Measurements from ENCODE around the gene LCTL. TPM values are rescaled to one million over a fixed set of nuclear protein-coding genes. Genes with fewer than 3 reads are reported as not detected.

Gene LCTL
- not detected in 2 replicates for total RNA-seq
- long read RNA-seq, partial matches to known transcripts: 0 of 1 reads
- long read RNA-seq, other reads (novel, unspliced or antisense): 1 of 1 reads

GRCh38 chr15:66565741-66566144 lies at the start of gene LCTL:
Gene LCTL (minus strand): TSS chr15:66565998. CDS start chr15:66565365, 633 bp downstream.
- no peaks in the 10 kb centered on the region for H3K9me3 Mint-ChIP-seq (ENCODE audit: unreplicated experiment)
- H3K27ac Mint-ChIP-seq (ENCODE audit: unreplicated experiment): peak within 1 kb of the TSS; percentile 72
- peaks cover 17% of the 10 kb centered on the region for H3K4me1 Mint-ChIP-seq (ENCODE audit: unreplicated experiment)
- H3K27me3 Mint-ChIP-seq (ENCODE audit: unreplicated experiment): no peaks in the 10 kb centered on the region
- TF ChIP-seq, protein P1, sequence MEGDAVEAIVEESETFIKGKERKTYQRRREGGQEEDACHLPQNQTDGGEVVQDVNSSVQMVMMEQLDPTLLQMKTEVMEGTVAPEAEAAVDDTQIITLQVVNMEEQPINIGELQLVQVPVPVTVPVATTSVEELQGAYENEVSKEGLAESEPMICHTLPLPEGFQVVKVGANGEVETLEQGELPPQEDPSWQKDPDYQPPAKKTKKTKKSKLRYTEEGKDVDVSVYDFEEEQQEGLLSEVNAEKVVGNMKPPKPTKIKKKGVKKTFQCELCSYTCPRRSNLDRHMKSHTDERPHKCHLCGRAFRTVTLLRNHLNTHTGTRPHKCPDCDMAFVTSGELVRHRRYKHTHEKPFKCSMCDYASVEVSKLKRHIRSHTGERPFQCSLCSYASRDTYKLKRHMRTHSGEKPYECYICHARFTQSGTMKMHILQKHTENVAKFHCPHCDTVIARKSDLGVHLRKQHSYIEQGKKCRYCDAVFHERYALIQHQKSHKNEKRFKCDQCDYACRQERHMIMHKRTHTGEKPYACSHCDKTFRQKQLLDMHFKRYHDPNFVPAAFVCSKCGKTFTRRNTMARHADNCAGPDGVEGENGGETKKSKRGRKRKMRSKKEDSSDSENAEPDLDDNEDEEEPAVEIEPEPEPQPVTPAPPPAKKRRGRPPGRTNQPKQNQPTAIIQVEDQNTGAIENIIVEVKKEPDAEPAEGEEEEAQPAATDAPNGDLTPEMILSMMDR (IDR thresholded peaks at IDR 0.05): no peak
- H3K4me3 Mint-ChIP-seq (ENCODE audit: unreplicated experiment): no peak within 1 kb of the TSS
- no peaks in the 10 kb centered on the region for H3K36me3 Mint-ChIP-seq (ENCODE audit: unreplicated experiment)
- DNase-seq (ENCODE audit: extremely low spot score, unreplicated experiment): peak; percentile 81

- H3K36me3 Mint-ChIP-seq (ENCODE audit: unreplicated experiment): no peaks in the 10 kb centered on the region
Measured at GRCh38 chr15:66614951-66615760, 49.4 kb upstream of the LCTL start.

GRCh38 chr15:66614456-66614855 lies 48.7 kb upstream of the LCTL start:
- Mint-ChIP-seq H3K36me3 (ENCODE audit: unreplicated experiment) (no peaks in the 10 kb centered on the region), H3K9me3 (ENCODE audit: unreplicated experiment) (no peaks in the 10 kb centered on the region), H3K4me1 (ENCODE audit: unreplicated experiment) (peaks cover 19% of the 10 kb centered on the region), H3K4me3 (ENCODE audit: unreplicated experiment) (no peak overlapping the region), H3K27me3 (ENCODE audit: unreplicated experiment) (no peaks in the 10 kb centered on the region), H3K27ac (ENCODE audit: unreplicated experiment) (no peak overlapping the region)
- TF ChIP-seq, protein P1 (IDR thresholded peaks at IDR 0.05): no peak
- no peak for DNase-seq (ENCODE audit: extremely low spot score, unreplicated experiment)

More at GRCh38 chr15:66614951-66615760, 49.4 kb upstream of the LCTL start:
- no peaks in the 10 kb centered on the region for H3K27me3 Mint-ChIP-seq (ENCODE audit: unreplicated experiment)
- no peak overlapping the region for H3K4me3 Mint-ChIP-seq (ENCODE audit: unreplicated experiment)
- H3K27ac Mint-ChIP-seq (ENCODE audit: unreplicated experiment): no peak overlapping the region
- TF ChIP-seq, protein P1 (IDR thresholded peaks at IDR 0.05): no peak
- DNase-seq (ENCODE audit: extremely low spot score, unreplicated experiment): no peak
- no peaks in the 10 kb centered on the region for H3K9me3 Mint-ChIP-seq (ENCODE audit: unreplicated experiment)
- peaks cover 19% of the 10 kb centered on the region for H3K4me1 Mint-ChIP-seq (ENCODE audit: unreplicated experiment)

DNA sequence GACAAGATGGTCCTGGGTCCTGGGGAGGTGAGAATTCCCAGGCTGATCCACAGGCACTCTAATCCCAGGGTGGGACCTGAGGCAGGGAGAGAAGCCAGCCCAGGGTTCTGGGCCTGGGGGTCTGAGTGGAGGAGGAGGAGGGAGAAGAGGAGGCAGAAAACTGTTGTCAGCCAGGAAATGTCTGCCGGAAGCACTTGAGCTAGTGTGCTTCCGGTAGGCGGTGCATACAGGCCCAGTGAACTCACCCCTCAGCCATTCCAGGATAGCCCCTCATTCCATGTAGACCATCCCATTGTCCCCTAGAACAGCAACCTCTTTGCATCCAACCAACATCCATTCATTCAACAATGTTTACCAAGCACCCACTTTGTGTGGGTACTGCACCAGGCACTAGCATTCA lies 47.9 kb upstream of the LCTL start:
- no peak overlapping the region for H3K27ac Mint-ChIP-seq (ENCODE audit: unreplicated experiment)
- no peaks in the 10 kb centered on the region for H3K9me3 Mint-ChIP-seq (ENCODE audit: unreplicated experiment)
- TF ChIP-seq, protein P1 (IDR thresholded peaks at IDR 0.05): no peak
- no peak for DNase-seq (ENCODE audit: extremely low spot score, unreplicated experiment)
- H3K4me3 Mint-ChIP-seq (ENCODE audit: unreplicated experiment): no peak overlapping the region
- no peaks in the 10 kb centered on the region for H3K36me3 Mint-ChIP-seq (ENCODE audit: unreplicated experiment)
- peaks cover 12% of the 10 kb centered on the region for H3K4me1 Mint-ChIP-seq (ENCODE audit: unreplicated experiment)
- H3K27me3 Mint-ChIP-seq (ENCODE audit: unreplicated experiment): no peaks in the 10 kb centered on the region

DNA sequence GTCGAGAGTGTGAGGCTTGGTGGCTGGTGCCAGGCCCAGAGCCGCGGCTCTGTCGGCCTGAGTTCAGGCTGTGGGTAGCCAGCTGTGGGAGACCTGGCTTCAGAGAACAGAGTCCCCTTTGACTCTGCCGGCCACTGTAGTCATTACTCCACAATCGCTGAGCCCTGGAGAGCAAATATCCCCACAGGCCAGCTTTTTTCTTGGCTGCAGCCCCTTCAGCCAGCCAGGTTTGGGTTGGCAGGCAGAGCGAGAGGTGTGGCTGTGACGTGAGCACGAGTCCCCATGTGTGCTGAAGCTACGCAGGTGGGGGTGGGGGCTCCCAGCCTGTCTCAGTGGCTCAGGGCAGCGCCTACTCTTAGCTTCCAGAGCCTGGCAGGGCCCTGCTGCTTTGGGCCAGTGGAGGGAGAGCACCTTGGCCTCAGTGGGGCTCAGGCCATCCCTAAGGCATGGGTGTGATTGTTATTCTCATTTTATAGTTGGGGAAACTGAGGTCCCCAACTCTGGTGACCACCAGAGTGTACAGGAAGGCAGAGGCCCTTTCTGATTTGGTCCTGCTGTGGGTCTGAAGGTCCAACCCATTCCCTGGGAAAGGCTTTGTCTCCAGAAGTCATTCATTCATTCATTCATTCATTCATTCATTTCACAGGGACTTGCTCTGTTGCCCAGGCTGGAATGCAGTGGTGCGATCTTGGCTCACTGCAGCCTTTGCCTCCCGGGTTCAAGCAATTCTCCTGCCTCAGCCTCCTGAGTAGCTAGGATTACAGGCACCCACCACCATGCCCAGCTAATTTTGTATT lies 45.7 kb upstream of the LCTL start:
- Mint-ChIP-seq H3K9me3 (ENCODE audit: unreplicated experiment) (no peaks in the 10 kb centered on the region), H3K27me3 (ENCODE audit: unreplicated experiment) (no peaks in the 10 kb centered on the region), H3K4me3 (ENCODE audit: unreplicated experiment) (no peak overlapping the region), H3K27ac (ENCODE audit: unreplicated experiment) (no peak overlapping the region), H3K4me1 (ENCODE audit: unreplicated experiment) (no peaks in the 10 kb centered on the region), H3K36me3 (ENCODE audit: unreplicated experiment) (no peaks in the 10 kb centered on the region)
- TF ChIP-seq, protein P1 (IDR thresholded peaks at IDR 0.05): no peak
- DNase-seq (ENCODE audit: extremely low spot score, unreplicated experiment): no peak
